Muscle layer of duodenum (tissue), 2 donors: ENCODE measurements around the gene USP4.
"Not testable (repeated sequence)": the region's sequence is repeated elsewhere in the genome, so short reads cannot be mapped to it uniquely, and the experiment has no call there.

Source experiments
- H3K27ac ChIP-seq: one replicate; pipeline ENCODE4 v1.7.0; 2013; ENCODE audit warnings: mild to moderate bottlenecking, low read length
- H3K27me3 ChIP-seq: one replicate; pipeline ENCODE4 v1.7.0; 2013; ENCODE audit warnings: low read depth, mild to moderate bottlenecking, control low read depth, low read length
- H3K36me3 ChIP-seq, 2 donors: one replicate each; pipeline ENCODE4 v1.7.0; 2013; ENCODE audit warnings: low read length in 2 of 2, control low read depth in 1 of 2, mild to moderate bottlenecking in 1 of 2; ENCODE audit not compliant: insufficient read depth in 2 of 2, control insufficient read depth in 1 of 2
- H3K4me1 ChIP-seq, 2 donors: one replicate each; pipeline ENCODE4 v1.7.0; 2013; ENCODE audit warnings: low read length in 2 of 2, mild to moderate bottlenecking in 2 of 2, control low read depth in 1 of 2, moderate library complexity in 1 of 2; ENCODE audit not compliant: insufficient read depth in 2 of 2, control insufficient read depth in 1 of 2
- H3K4me3 ChIP-seq, 2 donors: one replicate each; pipeline ENCODE4 v1.7.0; 2013; ENCODE audit warnings: low read length in 2 of 2, low read depth in 1 of 2, mild to moderate bottlenecking in 1 of 2
- H3K9me3 ChIP-seq, 2 donors: one replicate each; pipeline ENCODE4 v1.7.0; 2013; ENCODE audit warnings: low read length in 2 of 2, control low read depth in 1 of 2, mild to moderate bottlenecking in 1 of 2; ENCODE audit not compliant: control insufficient read depth in 1 of 2
- donor health status: healthy.

USP4 gene

DNA sequence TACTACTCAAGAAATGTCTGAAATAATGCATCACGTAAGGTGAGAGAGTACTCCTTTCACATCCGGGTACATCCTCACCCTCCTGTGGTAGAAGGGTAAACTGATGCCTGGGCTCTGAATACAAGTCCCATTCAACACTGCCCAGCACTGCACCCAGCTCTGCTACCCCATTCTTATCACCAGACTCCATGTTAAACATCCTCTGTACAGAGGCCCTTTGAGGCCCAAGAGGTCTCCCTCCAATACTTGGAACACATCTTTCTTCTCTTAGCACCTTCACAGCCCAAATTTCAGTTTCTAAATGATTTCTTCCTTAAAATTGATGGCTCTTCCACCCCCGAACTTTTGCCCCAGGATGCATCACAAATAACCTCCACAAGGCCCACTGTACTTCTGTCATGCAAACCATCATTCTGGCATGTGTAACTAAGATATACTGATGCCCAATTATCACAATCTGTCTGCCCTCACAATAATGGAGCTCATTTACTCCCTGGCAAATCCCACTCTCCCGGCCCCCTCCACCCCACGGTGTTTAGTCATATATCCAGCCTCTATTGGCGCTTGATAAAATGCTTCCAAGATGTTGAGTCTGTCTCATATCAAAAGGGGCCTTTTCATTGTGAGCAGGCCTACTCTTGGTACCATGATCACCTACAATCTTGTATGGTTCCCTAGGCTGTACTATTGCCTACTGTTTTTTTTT, 30.9 kb upstream of the USP4 start:
- Histone ChIP-seq H3K27me3 (no peaks in the 10 kb centered on the region), H3K36me3 (peaks cover 32 to 75% of the 10 kb centered on the region in 2 donors), H3K9me3 (no peaks in the 10 kb centered on the region), H3K27ac (no peak overlapping the region), H3K4me1 (peaks cover 0 to 9% of the 10 kb centered on the region in 2 donors), H3K4me3 (no peak overlapping the region)

DNA sequence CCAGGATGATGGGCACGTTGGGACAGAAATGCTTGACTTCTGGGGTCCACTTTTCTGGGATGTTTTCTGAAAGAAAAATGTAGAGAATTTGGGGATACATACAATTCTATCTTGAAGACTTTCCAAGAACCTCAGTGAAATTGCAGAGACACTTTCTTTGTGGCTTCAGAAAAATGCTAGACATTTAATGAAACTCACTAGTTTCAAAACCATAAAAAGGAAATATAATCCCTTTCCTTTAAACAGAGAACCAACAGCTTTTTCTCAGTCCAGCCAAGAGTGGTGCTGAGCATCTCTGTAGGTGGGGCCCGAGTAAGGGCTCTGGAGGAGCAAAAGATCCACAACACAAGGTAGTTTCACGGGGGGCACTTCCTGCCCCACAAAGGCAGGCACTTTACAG, 22.7 kb upstream of the USP4 start:
- H3K9me3 ChIP-seq: no peaks in the 10 kb centered on the region
- H3K27me3 ChIP-seq: no peaks in the 10 kb centered on the region
- peaks cover 30 to 60% of the 10 kb centered on the region in 2 donors for H3K36me3 ChIP-seq
- peaks cover 5 to 9% of the 10 kb centered on the region in 2 donors for H3K4me1 ChIP-seq
- no peak overlapping the region for H3K4me3 ChIP-seq
- H3K27ac ChIP-seq: no peak overlapping the region

DNA sequence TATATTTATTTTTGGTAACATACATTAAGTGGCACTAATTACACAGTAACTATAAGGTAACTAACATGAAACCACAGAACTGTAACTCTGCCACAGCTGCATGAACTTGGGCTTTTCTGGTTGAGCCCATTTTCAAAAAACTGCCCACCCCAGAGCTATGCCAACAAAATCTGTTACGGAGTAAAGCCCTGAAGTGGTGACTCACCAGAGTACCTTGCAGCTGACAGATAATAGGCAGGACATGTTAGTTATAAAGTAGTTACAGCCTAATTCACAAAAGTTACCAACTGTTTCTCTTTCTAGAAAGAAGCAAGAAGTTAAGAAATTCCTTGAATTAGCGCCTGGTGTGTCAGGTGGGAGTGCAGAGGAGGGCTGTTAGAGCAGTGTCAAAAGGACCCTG, 19.8 kb upstream of the USP4 start:
- H3K27me3 ChIP-seq: no peaks in the 10 kb centered on the region
- peak overlapping the region; percentile 88 for H3K27ac ChIP-seq
- H3K9me3 ChIP-seq: no peaks in the 10 kb centered on the region
- peaks cover 29 to 51% of the 10 kb centered on the region in 2 donors for H3K36me3 ChIP-seq
- H3K4me3 ChIP-seq: no peak overlapping the region
- H3K4me1 ChIP-seq: peaks cover 5 to 25% of the 10 kb centered on the region in 2 donors

DNA sequence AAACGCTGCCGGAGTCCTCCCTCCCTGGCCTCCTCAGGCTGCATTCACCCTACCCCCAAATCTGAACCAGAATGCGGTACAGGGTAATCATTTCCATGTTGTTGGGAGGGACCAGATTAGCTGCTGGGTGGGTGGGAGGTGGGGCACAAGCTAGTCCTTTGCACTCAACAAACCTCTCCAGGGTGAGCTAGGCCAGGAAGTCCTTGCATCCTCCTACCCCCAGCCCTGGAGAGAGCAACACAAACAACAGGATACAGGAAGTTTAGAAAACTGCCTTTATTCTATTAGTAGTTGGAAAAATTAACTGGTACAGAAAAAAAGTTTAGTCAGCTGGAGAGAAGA, 19.0 kb upstream of the USP4 start:
- Histone ChIP-seq H3K27ac (peak overlapping the region; percentile 88), H3K4me1 (peaks cover 5 to 25% of the 10 kb centered on the region in 2 donors), H3K4me3 (peak overlapping the region; percentile 31 to 78), H3K9me3 (no peaks in the 10 kb centered on the region), H3K27me3 (no peaks in the 10 kb centered on the region), H3K36me3 (peaks cover 29 to 47% of the 10 kb centered on the region in 2 donors)

DNA sequence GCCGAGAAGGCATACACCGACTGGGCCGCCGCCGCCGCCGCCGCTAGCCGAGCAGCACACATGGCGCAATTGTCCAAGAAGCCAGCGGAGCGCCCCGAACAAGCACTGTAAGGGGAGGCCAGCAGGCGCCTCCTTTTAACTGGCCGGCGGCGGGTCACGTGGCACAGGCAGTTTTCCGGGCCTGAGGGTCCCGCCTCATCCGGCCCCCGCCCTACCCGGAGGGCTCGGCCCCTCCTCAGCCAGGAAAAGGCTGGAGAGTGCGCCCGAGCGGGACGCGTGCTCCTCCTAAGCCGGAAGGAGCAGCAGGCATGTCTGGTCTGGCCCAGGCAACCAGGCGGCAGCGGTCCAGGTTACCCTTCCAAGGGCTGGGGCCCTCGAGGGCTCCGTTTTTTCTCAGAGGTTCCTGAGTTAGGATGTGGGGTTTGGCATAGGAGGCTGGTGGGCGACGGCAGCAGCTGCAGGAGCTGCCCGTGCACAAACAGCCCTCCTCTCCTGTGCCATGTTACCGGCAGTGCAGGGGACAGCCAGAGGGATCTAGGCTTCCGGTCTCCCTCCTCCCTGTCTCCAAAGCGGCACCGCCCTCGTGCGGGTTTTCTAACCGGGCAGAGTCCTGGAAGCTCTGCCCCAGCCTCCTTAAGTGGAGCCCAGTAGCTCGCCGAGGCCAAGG, 18.5 kb upstream of the USP4 start, which contains the start of gene GPX1:
TSS of gene GPX1 (minus strand) at position 137 of the 667 bp plus-strand sequence. CDS start at position 62, 75 bp downstream.
- Histone ChIP-seq H3K27ac (peak within 1 kb of the TSS; percentile 88), H3K9me3 (no peaks in the 10 kb centered on the region), H3K36me3 (peaks cover 29 to 42% of the 10 kb centered on the region in 2 donors), H3K4me3 (peak within 1 kb of the TSS; percentile 70 to 78), H3K4me1 (peaks cover 5 to 25% of the 10 kb centered on the region in 2 donors), H3K27me3 (no peaks in the 10 kb centered on the region)

DNA sequence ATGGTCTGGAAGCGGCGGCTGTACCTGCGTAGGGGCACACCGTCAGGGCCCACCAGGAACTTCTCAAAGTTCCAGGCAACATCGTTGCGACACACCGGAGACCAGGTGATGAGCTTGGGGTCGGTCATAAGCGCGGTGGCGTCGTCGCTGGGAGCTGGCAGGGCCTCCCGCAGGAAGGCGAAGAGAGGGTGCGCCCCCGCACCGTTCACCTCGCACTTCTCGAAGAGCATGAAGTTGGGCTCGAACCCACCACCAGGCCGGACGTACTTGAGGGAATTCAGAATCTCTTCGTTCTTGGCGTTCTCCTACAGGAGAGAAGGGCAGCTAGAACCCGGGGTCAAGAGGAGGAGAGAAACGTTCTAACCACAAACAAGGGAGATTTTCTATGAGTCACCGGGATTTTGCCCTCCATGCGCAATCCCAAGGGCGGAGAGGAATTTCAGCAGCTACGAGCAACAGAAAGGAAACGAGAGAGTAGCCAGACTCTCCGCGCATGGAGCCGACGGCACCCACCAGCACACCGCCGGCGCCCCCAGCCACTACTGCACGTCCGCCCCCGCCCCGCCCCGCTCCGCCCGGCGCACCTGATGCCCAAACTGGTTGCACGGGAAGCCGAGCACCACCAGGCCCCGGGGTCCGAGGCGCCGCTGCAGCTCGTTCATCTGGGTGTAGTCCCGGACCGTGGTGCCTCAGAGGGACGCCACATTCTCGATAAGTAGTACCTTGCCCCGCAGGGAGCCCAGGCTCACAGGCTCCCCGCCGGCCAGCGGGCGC, 17.8 kb upstream of the USP4 start:
- Histone ChIP-seq H3K36me3 (peaks cover 27 to 39% of the 10 kb centered on the region in 2 donors), H3K4me3 (peak overlapping the region; percentile 70 to 78), H3K27ac (peak overlapping the region; percentile 87), H3K4me1 (peaks cover 5 to 25% of the 10 kb centered on the region in 2 donors)
- H3K27me3 ChIP-seq, H3K9me3 ChIP-seq: not testable (repeated sequence)

DNA sequence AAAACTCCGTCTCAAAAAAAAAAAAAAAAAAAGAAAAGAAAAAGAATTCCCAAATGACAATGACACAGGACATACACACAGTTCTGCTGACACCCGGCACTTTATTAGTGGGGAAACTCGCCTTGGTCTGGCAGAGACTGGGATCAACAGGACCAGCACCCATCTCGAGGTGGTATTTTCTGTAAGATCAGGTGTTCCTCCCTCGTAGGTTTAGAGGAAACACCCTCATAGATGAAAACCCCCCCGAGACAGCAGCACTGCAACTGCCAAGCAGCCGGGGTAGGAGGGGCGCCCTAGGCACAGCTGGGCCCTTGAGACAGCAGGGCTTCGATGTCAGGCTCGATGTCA, 17.2 kb upstream of the USP4 start:
- peaks cover 22 to 33% of the 10 kb centered on the region in 2 donors for H3K36me3 ChIP-seq
- H3K27me3 ChIP-seq, H3K9me3 ChIP-seq: not testable (repeated sequence)
- peak overlapping the region; percentile 70 to 78 for H3K4me3 ChIP-seq
- H3K27ac ChIP-seq: peak overlapping the region; percentile 87
- H3K4me1 ChIP-seq: peaks cover 5 to 25% of the 10 kb centered on the region in 2 donors

DNA sequence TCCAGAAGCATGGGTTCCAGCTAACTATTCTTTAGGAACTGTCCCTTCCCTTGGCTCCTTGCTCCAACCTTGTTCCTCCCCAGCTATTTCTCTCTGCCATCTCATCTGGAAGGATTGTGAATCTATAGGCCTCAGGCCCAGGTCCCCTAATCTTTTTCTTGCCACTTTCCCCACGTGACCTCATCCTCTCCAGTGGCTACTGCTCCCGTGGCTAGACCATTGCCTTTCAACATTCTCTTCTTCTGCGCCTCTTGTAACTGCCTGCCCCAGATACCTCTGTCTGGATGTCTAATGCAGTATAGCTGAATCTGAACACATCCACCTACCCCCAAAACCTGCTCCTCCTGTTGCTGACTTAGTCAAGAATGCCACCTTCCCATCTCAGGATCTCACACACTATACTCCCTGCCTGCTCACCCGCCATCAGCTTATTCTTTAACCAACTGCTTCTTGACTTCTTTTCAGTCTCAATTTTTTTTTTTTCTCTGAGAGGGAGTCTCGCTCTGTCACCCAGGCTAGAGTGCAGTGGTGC, 13.1 kb upstream of the USP4 start:
- H3K36me3 ChIP-seq: peaks cover 6 to 10% of the 10 kb centered on the region in 2 donors
- peak overlapping the region; percentile 47 for H3K27ac ChIP-seq
- H3K4me3 ChIP-seq: no peak overlapping the region
- H3K27me3 ChIP-seq: no peaks in the 10 kb centered on the region
- peaks cover 5 to 16% of the 10 kb centered on the region in 2 donors for H3K4me1 ChIP-seq
- H3K9me3 ChIP-seq: no peaks in the 10 kb centered on the region

DNA sequence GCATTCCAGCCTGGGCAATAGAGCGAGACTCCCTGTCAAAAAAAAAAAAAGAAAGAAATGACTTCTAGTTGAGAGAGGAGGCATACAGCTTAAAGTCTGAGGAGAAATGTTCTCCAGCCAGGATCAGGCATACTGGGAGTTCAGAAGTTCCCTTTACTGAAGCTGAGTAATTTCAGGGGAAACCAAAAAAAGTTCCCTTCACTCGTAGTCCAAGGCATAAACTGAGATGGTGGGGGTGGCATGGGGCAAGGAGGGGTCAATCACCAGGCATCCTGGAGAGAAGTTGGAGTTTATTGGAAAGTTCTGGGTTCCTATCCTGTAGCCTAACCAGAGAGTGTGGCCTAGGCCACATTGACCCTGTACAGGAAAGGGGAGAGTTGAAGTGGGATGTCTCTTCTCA, 12.4 kb upstream of the USP4 start:
- no peak overlapping the region for H3K4me3 ChIP-seq
- H3K4me1 ChIP-seq: peaks cover 5 to 16% of the 10 kb centered on the region in 2 donors
- H3K36me3 ChIP-seq: peaks cover 6% of the 10 kb centered on the region in 2 donors
- H3K9me3 ChIP-seq: no peaks in the 10 kb centered on the region
- H3K27me3 ChIP-seq: no peaks in the 10 kb centered on the region
- H3K27ac ChIP-seq: peak overlapping the region; percentile 47

DNA sequence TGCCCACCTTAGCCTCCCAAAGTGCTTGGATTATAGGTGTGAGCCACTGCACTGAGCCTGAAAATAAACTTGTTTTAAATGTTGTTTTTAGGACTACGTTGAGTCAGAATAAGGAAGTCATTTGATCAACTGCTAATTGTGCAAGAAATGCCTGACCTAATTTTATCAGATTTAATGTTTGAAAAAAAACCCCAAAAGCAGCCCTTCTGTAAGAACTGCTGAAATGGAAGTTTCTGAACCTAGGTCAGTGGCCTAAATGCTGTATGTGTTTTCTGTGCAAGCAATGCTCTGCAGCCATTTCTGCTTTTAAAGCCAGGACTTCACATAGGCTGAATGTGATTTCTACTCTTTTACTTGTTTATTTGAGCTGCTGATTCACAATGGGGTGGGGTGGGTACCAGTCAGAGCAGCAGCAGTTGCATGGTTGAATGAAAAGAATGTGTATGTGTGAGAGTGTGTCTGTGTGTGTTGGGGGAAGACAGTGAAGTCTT, 11.7 kb upstream of the USP4 start:
- Histone ChIP-seq H3K4me1 (peaks cover 5 to 14% of the 10 kb centered on the region in 2 donors), H3K27ac (peak overlapping the region; percentile 47), H3K9me3 (no peaks in the 10 kb centered on the region), H3K27me3 (no peaks in the 10 kb centered on the region), H3K36me3 (peaks cover 5% of the 10 kb centered on the region in 2 donors), H3K4me3 (no peak overlapping the region)
